Fibroblast of lung (primary cell): Measurements from ENCODE around the gene SPIRE1. TPM values are rescaled to one million over a fixed set of nuclear protein-coding genes. Genes with fewer than 3 reads are reported as not detected.
"Not testable (repeated sequence)": the region's sequence is repeated elsewhere in the genome, so short reads cannot be mapped to it uniquely, and the experiment has no call there.

ENCODE experiments used
- DNase-seq, 2 donors: peaks; one replicate each; pipeline versions ENCODE4 v3.0.0 to v3.0.0-alpha.2; 2010; ENCODE audit warnings: low read depth in 2 of 2
- H2AFZ ChIP-seq: 2 replicates; pipeline ENCODE4 v1.5.1; 2012; ENCODE audit warnings: low read length, control low read depth, inconsistent platforms
- H3K27ac ChIP-seq: 2 replicates; pipeline ENCODE4 v1.5.1; 2011; ENCODE audit warnings: low read length, control low read depth; ENCODE audit not compliant: insufficient read depth
- H3K27me3 ChIP-seq: 2 replicates; pipeline ENCODE4 v1.5.1; 2011; ENCODE audit warnings: mild to moderate bottlenecking, low read length; ENCODE audit not compliant: control insufficient read depth, insufficient read depth
- H3K36me3 ChIP-seq: 2 replicates; pipeline ENCODE4 v1.5.1; 2011; ENCODE audit warnings: low read length; ENCODE audit not compliant: control insufficient read depth, insufficient read depth
- H3K4me1 ChIP-seq: 2 replicates; pipeline ENCODE4 v1.5.1; 2011; ENCODE audit warnings: low read length; ENCODE audit not compliant: control insufficient read depth, insufficient read depth; ENCODE audit errors: extremely low read depth
- H3K4me2 ChIP-seq: 2 replicates; pipeline ENCODE4 v1.5.1; 2011; ENCODE audit warnings: low read length, control low read depth; ENCODE audit not compliant: insufficient read depth; ENCODE audit errors: extremely low read depth
- H3K4me3 ChIP-seq, 4 experiments: fragments of 200-600 bp in 1 of 4; sonication (generic) in 1 of 4; replicated peaks in 1 of 4; 2 replicates each; pipeline ENCODE4 v1.5.1; 2011 to 2016; ENCODE audit warnings: low read length in 4 of 4, low read depth in 3 of 4, mild to moderate bottlenecking in 3 of 4, control low read depth in 2 of 4, inconsistent platforms in 1 of 4, mixed read lengths in 1 of 4; ENCODE audit not compliant: insufficient read depth in 1 of 4; ENCODE audit errors: control extremely low read depth in 1 of 4
- H3K79me2 ChIP-seq: 2 replicates; pipeline ENCODE4 v1.5.1; 2012; ENCODE audit warnings: mild to moderate bottlenecking, low read length, inconsistent platforms; ENCODE audit not compliant: control insufficient read depth, insufficient read depth
- H3K9ac ChIP-seq: 2 replicates; pipeline ENCODE4 v1.5.1; 2011; ENCODE audit warnings: mild to moderate bottlenecking, low read length, control low read depth; ENCODE audit not compliant: insufficient read depth
- H3K9me3 ChIP-seq: 2 replicates; pipeline ENCODE4 v1.5.1; 2012; ENCODE audit warnings: low read depth, low read length; ENCODE audit not compliant: control insufficient read depth, insufficient read depth
- H4K20me1 ChIP-seq: 2 replicates; pipeline ENCODE4 v1.5.1; 2011; ENCODE audit warnings: low read length; ENCODE audit not compliant: control insufficient read depth, insufficient read depth; ENCODE audit errors: extremely low read depth
- EZH2 ChIP-seq: IDR thresholded peaks from 2 replicates; pipeline ENCODE4 v1.5.1; 2012; ENCODE audit warnings: low read length, control low read depth, mild to moderate bottlenecking; ENCODE audit errors: missing control alignments
- polyA plus RNA-seq, 2 donors: library from polyadenylated mRNA; depleted of rRNA in 1 of 2; stranded (reverse) in 1 of 2; unstranded in 1 of 2; fragments of >200 nt; gene quantifications; 2 replicates each; pipeline ENCODE4 v1.2.1, GENCODE V29; 2011 to 2012; ENCODE audit warnings: missing spikeins in 1 of 2
- total RNA-seq: library from RNA; depleted of rRNA; stranded (reverse); fragments of >200 nt; gene quantifications from 2 replicates; pipeline ENCODE4 v1.2.1, GENCODE V29; 2014
- TF ChIP-seq, protein P1 (sequence below), 2 donors: IDR thresholded peaks in 1 of 2; conservative IDR thresholded peaks in 1 of 2; 1 replicate in 1 of 2; 2 replicates in 1 of 2; pipeline ENCODE4 v1.5.1; 2011 to 2012; ENCODE audit warnings: low read length in 2 of 2, control low read depth in 1 of 2, inconsistent platforms in 1 of 2, low read depth in 1 of 2, mild to moderate bottlenecking in 1 of 2

Gene SPIRE1
- total and polyA plus RNA-seq, 2 donors (not counting 1 experiment from before 2014, with no cell fraction given), result 19.0 to 31.0 TPM

DNA sequence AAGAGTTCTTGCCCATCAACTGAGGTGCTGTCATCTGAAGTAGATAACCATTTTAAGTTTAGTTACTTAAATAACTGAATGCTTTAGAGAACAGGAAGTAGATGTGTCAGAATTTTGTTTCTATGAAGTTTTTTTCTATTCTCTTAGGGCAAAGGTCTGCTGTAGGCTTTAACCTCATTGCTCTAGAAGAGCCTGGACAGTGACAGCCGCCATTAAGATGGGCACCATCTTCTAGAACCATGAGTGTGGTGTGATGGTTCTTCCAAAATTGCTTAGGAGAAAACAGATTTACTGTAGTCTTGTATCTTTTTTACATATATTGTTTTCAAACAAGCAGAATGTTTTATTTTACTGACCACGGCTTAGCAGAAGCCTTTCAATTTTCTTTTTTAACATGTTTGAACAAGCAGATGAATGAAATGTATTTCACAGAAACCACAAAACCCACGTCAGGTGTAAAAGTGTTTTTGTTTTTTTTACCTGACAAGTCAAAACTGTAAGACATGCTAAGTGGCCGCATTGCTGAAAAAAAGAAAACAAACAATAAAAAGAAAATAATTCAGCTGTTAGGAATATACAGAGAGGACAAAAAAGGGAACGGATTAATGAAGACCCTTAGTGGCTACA is 172.3 kb downstream of the SPIRE1 start:
- H2AFZ ChIP-seq, result no peak overlapping the region
- H3K4me1 ChIP-seq, result no peaks in the 10 kb centered on the region
- H3K27me3 ChIP-seq, result no peaks in the 10 kb centered on the region
- DNase-seq, result no peak
- H3K4me3 ChIP-seq, result no peak overlapping the region
- TF ChIP-seq, protein P1, sequence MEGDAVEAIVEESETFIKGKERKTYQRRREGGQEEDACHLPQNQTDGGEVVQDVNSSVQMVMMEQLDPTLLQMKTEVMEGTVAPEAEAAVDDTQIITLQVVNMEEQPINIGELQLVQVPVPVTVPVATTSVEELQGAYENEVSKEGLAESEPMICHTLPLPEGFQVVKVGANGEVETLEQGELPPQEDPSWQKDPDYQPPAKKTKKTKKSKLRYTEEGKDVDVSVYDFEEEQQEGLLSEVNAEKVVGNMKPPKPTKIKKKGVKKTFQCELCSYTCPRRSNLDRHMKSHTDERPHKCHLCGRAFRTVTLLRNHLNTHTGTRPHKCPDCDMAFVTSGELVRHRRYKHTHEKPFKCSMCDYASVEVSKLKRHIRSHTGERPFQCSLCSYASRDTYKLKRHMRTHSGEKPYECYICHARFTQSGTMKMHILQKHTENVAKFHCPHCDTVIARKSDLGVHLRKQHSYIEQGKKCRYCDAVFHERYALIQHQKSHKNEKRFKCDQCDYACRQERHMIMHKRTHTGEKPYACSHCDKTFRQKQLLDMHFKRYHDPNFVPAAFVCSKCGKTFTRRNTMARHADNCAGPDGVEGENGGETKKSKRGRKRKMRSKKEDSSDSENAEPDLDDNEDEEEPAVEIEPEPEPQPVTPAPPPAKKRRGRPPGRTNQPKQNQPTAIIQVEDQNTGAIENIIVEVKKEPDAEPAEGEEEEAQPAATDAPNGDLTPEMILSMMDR (conservative IDR thresholded peaks at IDR 0.05 in 1 of 2, IDR thresholded peaks at IDR 0.05 in 1 of 2; ENCODE audit: low read depth in 1 of 2, low read length in 2 of 2), result no peak
- H3K27ac ChIP-seq, result no peak overlapping the region
- H3K4me2 ChIP-seq, result no peak overlapping the region
- no peaks in the 10 kb centered on the region for H4K20me1 ChIP-seq
- no peaks in the 10 kb centered on the region for H3K79me2 ChIP-seq
- no peaks in the 10 kb centered on the region for H3K36me3 ChIP-seq
- H3K9me3 ChIP-seq, result no peaks in the 10 kb centered on the region
- no peak overlapping the region for H3K9ac ChIP-seq

DNA sequence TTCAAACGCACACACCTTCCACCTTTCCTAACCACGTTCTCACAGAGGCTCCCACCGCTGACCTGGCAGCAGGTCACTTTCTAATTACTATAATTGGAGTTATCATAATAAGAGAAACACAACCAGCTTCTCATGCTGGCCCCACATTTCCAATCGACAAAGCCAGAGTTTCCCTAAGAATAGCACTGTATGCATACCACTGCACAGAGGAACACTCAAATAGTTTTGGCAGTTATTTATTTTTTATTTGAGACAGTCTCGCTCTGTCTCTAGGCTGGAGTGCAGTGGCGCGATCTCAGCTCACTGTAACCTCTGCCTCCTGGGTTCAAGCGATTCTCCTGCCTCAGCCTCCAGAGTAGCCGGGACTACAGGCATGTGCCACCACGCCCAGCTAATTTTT is 176.0 kb downstream of the SPIRE1 start:
- not testable (repeated sequence) for H3K79me2 ChIP-seq, DNase-seq, H3K9me3 ChIP-seq, H3K4me3 ChIP-seq, H2AFZ ChIP-seq, H3K36me3 ChIP-seq, H4K20me1 ChIP-seq, H3K27ac ChIP-seq, H3K4me2 ChIP-seq, H3K27me3 ChIP-seq, H3K4me1 ChIP-seq, H3K9ac ChIP-seq

DNA sequence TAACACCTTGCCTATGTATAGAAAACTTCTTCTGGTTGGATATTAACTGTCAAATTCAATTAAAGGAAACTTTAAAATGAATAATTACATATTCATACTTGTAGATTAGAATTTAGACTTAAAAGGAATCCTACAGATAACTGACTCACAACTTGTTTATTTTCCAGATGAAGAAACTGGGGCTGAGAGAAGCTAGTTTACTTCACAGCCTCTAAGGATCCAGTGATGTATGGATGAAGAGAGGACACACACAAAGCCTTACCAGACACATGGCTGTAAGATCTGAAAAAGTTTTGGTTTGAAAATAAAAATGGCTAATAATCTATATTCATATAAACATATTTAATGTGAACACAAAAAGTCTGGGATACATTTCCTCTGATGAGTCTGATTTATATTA is 177.9 kb downstream of the SPIRE1 start:
- H3K9me3 ChIP-seq, result no peaks in the 10 kb centered on the region
- TF ChIP-seq EZH2, result no peak
- TF ChIP-seq, protein P1 (conservative IDR thresholded peaks at IDR 0.05 in 1 of 2, IDR thresholded peaks at IDR 0.05 in 1 of 2; ENCODE audit: low read depth in 1 of 2, low read length in 2 of 2), result no peak
- no peaks in the 10 kb centered on the region for H3K27me3 ChIP-seq
- H3K4me1 ChIP-seq, result no peaks in the 10 kb centered on the region
- no peak overlapping the region for H3K9ac ChIP-seq
- no peak overlapping the region for H3K27ac ChIP-seq
- no peak overlapping the region for H2AFZ ChIP-seq
- H3K4me3 ChIP-seq, result no peak overlapping the region
- no peaks in the 10 kb centered on the region for H3K36me3 ChIP-seq
- no peaks in the 10 kb centered on the region for H3K79me2 ChIP-seq
- no peak overlapping the region for H3K4me2 ChIP-seq
- no peaks in the 10 kb centered on the region for H4K20me1 ChIP-seq
- DNase-seq, result no peak
